HG02571 (cell line): ENCODE data around the gene DNAJB5.

Source experiments
- ATAC-seq: cut with Tn5 transposase; IDR thresholded peaks from one replicate; pipeline ENCODE4 v1.9.1; 2021; ENCODE audit warnings: mild to moderate bottlenecking, moderate library complexity; ENCODE audit not compliant: unreplicated experiment

The DNAJB5 gene

GRCh38 chr9:34983209-34983608 lies 6.3 kb upstream of the DNAJB5 start:
- ATAC-seq, result no peak

- ATAC-seq, result no peak
Measured at GRCh38 chr9:34984049-34984448, 5.5 kb upstream of the DNAJB5 start.

GRCh38 chr9:34985311-34985899 lies 4.1 kb upstream of the DNAJB5 start:
- ATAC-seq, result no peak

- no peak for ATAC-seq
Measured at GRCh38 chr9:34986540-34987047, 3.0 kb upstream of the DNAJB5 start.

GRCh38 chr9:34987160-34987901 lies 2.2 kb upstream of the DNAJB5 start:
- ATAC-seq, result no peak

GRCh38 chr9:34988218-34989002 lies 1.1 kb upstream of the DNAJB5 start:
- no peak for ATAC-seq

GRCh38 chr9:34989946-34990635 lies 546 bp downstream of the DNAJB5 start:
- no peak for ATAC-seq

GRCh38 chr9:34990908-34991606 lies 1.5 kb downstream of the DNAJB5 start:
- no peak for ATAC-seq

GRCh38 chr9:34991607-34992375 lies 2.2 kb downstream of the DNAJB5 start:
- no peak for ATAC-seq

- no peak for ATAC-seq
Measured at GRCh38 chr9:34992376-34992951, 2.9 kb downstream of the DNAJB5 start.

GRCh38 chr9:34993502-34994259 lies 4.1 kb downstream of the DNAJB5 start:
- no peak for ATAC-seq

- ATAC-seq, result no peak
Measured at GRCh38 chr9:34994260-34994899, 4.8 kb downstream of the DNAJB5 start.

- no peak for ATAC-seq
Measured at GRCh38 chr9:34994900-34995669, 5.5 kb downstream of the DNAJB5 start.

GRCh38 chr9:34995670-34996060 lies 6.1 kb downstream of the DNAJB5 start:
- no peak for ATAC-seq

- ATAC-seq, result no peak
Measured at GRCh38 chr9:34996181-34996904, 6.8 kb downstream of the DNAJB5 start.

GRCh38 chr9:34996905-34997279 lies 7.3 kb downstream of the DNAJB5 start:
- no peak for ATAC-seq

GRCh38 chr9:34997379-34997781 lies 7.8 kb downstream of the DNAJB5 start:
- no peak for ATAC-seq
